ENCODE results near the gene VN1R2. TPM values are rescaled to one million over a fixed set of nuclear protein-coding genes. Genes with fewer than 3 reads are reported as not detected.
A peak's percentile ranks its signal among the peaks of the same experiment; 100 is the strongest.
"Not testable (repeated sequence)": the region's sequence is repeated elsewhere in the genome, so short reads cannot be mapped to it uniquely, and the experiment has no call there.

The VN1R2 gene, protein sequence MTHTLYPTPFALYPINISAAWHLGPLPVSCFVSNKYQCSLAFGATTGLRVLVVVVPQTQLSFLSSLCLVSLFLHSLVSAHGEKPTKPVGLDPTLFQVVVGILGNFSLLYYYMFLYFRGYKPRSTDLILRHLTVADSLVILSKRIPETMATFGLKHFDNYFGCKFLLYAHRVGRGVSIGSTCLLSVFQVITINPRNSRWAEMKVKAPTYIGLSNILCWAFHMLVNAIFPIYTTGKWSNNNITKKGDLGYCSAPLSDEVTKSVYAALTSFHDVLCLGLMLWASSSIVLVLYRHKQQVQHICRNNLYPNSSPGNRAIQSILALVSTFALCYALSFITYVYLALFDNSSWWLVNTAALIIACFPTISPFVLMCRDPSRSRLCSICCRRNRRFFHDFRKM
- polyA plus RNA-seq (ENCODE audit: insufficient read length), result 0.12 TPM
- long read RNA-seq, donor 1, result 0 reads
- long read RNA-seq, donor 2, result 0 reads
- long read RNA-seq, donor 3, result 0 reads
- long read RNA-seq, donor 4, result 0 reads
- long read RNA-seq, donor 5, result 0 reads
- long read RNA-seq, donor 6, result 0 reads
- long read RNA-seq, donor 7, result 0 reads
- long read RNA-seq, donor 8, result 0 reads

DNA sequence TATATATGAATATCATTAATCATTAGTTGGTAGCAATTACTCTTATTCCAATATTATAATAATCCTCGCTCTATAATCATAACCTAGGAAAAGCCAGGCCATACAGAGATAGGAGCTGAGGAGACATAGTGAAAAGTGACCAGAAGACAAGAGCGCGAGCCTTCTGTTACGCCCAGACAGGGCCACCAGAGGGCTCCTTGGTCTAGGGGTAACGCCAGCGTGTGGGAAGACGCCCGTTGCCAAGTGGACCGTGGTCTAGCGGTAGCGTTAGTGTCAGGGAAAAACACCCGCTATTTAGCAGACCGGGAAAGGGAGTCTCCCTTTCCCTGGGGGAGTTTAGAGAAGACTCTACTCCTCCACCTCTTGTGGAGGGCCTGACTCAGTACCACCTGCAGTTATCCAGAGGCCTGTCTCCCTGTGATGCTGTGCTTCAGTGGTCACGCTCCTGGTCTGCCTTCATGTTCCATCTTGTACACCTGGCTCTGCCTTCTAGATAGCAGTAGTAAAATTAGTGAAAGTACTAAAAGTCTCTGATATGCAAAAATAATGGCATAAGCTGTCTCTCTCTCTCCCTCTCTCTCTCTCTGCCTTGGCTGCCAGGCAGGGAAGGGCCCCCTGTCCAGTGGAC is at the start of gene VN1R2:
Gene VN1R2, plus strand, starts transcription at position 578 of the 628 bp plus-strand sequence. CDS start 84 bp downstream, outside the sequence.
- DNase-seq, result not testable (repeated sequence)

DNA sequence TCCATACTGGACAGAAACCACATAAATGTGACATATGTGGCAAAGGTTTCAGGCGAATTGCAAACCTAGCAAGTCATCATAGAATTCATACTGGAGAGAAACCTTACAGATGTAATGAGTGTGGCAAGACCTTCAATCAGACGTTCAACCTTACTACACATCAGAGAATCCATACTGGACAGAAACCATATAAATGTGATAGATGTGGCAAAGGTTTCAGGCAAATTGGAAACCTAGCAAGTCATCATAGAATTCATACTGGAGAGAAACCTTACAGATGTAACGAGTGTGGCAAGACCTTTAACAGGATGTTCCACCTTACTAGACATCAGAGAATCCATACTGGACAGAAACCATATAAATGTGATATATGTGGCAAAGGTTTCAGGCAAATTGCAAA is 46.5 kb upstream of the VN1R2 start:
- DNase-seq, result not testable (repeated sequence)

DNA sequence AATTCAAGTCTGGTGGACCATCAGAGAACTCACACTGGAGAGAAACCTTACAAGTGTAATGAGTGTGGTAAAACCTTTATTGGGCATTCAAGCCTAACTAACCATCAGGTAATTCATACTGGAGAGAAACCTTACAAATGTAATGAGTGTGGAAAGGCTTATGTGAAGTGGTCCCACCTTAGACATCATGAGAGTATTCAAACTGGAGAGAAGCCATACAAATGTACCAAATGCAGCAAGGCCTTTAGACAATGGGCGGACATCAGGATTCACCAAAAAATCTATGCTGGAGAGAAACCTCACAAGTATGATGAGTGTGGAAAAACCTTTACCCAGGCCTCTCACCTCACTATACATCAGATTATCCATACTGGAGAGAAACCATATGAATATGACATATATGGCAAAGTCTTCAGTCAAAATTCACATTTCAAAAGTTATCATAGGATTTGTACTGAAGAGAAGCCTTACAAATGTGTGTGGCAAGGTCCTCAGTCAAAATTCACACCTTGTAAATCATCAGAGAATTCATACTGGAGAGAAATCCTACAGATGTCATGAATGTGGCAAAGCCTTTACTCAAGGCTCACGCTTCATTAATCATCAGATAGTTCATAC is 45.3 kb upstream of the VN1R2 start:
- DNase-seq, result no peak

DNA sequence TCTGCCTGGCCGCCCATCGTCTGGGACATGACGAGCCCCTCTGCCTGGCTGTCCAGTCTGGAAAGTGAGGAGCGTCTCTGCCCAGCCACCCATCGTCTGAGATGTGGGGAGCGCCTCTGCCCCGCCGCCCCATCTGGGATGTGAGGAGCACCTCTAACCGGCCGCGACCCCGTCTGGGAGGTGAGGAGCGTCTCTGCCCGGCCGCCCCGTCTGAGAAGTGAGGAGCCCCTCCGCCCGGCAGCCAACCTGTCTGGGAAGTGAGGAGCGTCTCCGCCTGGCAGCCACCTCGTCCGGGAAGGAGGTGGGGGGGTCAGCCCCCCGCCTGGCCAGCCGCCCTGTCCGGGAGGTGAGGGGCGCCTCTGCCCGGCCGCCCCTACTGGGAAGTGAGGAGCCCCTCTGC is 35.4 kb upstream of the VN1R2 start:
- not testable (repeated sequence) for DNase-seq

DNA sequence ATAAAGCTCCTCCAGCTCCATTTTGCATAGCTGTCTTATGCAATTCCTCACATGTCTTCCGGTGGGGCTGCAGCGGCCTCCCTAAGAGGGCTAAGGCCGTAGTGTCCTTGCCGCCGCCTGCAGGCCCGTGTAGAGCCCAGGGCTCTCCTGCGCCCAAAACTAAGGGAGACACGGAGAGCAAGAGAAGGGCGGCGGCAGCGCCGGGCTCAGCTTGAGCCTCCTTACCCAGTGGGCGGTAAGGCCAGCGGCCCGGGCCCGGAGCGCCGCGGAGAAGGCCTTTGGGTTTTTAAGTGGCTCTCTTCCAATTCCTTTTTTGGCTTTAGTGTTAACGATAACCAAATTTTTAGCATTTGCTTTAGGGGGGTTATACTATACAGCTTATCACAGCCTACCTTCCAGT is 33.5 kb upstream of the VN1R2 start:
- no peak for DNase-seq

DNA sequence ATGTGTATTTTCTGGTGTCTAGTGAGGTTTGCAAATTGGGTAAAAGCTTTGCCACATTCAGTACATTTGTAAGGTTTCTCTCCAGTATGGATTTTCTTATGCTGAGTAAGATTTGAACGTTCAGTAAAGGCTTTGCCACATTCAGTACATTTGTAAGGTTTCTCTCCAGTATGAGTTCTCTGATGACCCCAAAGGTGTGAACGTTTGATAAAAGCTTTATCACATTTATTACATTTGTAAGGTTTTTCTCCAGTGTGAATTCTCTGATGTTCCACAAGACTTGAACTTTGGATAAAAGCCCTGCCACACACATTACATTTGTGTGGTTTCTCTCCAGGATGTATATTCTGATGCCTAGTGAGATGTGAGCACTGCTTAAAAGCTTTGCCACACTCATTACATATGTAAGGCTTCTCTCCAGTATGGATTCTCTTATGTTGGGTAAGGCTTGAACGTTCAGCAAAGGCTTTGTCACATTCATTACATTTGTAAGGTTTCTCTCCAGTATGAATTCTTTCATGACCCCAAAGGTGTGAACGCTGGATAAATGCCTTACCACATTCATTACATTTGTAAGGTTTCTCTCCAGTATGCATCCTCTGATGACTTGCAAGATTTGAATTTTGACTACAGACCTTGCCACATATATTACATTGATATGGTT is 20.8 kb upstream of the VN1R2 start:
- DNase-seq, result no peak

DNA sequence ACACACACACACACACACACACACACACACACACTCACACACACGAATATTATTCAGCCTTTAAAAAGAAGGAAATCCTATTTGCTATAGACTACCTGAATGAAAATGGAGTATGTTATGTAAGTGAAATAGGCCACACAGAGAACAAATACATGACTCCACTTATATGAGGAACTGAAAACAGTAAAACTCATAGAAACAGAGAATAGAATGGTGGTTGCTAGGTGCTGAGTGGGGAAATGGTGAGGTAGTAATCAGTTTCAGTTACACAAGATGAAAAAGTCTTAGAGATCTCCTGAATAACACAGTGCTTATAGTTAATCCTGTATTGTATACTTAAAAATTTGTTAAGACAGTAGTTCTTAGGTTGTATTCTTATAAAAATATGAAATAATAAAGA is 11.6 kb upstream of the VN1R2 start:
- DNase-seq, result no peak

DNA sequence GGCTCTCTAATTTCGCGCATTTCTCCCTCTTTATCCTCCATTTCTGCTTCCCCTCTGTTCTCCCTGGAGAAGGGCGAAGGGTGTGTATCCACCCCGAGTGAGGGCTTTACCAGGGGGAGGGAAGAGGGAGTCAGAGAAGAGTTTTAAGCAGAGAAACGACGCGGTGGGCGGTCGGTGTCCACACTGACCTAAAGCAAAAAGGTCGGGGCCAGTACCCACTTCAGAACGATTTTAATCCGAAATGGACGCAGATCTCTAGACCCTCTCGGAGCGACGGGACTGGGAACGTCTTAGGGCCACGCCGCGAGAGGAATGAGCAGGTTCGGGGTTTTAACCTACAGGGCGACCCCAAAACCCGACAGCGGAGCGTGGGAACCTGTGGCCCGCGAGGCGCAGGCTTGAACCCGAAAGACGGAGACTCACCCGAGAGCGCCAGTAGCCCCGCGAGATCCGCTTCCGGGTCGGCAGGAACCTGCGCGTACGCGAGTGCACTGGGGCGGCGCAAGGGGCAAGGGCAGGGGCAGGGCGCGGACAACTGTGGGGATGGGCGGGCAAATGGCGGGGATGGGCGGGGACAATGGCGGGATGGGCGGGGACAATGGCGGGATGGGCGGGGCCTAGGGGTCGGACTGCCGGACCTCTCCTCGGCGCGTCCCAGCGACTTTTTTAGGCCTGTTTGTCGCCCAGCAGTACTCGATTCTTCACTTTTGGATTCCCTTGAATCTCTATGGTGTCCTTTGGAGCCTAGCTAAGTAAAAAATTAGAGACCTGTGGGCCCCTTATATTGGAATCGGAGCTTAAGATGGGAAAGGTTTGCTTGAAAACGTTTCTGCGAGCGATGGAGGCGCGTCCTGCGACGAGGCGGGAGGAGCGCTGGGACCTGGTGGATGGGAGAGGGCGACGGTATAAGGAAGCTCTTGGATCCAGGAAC is 3.4 kb upstream of the VN1R2 start, which contains the start of gene ZNF677:
Gene ZNF677, minus strand, starts transcription at position 463 of the 931 bp plus-strand sequence. CDS start 3,323 bp downstream, outside the sequence.
- DNase-seq, result peak; percentile 69

DNA sequence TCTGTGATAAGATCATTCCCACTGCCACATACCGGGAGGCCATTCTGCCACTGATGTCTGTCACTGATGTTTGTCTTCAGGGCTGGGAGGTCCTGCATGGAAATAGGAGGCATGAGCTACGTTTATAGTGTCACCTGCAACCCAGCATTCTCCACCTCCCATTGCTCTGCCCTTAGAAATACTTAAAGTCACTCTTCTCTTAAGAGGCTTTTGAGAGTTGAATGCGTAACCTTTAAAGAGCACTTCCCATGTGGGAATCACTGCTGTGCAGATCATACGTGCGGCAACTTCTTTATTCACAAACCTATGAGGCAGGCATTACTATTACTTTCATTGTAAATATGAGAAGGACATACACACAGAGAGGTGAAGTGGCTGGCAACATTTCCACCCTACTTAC is 9.5 kb downstream of the VN1R2 start, which contains the start of gene VN1R4:
Gene VN1R4, minus strand, starts transcription at position 101 of the 400 bp plus-strand sequence. Its CDS starts 58 bp downstream, at position 43.
- not testable (repeated sequence) for DNase-seq

DNA sequence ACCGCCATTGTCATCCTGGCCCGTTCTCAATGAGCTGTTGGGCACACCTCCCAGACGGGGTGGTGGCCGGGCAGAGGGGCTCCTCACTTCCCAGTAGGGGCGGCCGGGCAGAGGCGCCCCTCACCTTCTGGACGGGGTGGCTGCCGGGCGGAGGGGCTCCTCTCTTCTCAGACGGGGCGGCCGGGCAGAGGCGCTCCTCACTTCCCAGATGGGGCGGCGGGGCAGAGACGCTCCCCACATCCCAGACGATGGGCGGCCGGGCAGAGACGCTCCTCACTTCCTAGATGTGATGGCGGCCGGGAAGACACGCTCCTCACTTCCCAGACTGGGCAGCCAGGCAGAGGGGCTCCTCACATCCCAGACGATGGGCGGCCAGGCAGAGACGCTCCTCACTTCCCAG is 11.8 kb downstream of the VN1R2 start:
- not testable (repeated sequence) for DNase-seq

DNA sequence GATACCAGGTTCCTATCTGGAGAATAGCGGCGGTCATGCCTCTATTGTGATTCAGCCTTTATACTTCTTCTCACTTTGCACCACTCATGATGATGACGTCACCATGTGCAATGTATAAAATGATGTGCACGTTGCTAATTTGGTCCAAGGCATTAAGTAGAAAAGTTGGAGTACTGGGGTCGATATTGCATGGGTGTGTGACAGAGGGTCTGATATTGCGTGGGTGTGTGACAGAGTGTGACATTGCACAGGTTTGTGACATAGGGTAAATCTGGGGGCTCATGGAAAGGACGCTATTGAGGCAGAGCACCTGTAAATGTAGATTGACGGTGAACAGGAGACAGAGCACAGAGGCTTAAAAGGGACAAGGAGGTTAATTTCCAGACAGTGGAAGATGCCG is 14.0 kb downstream of the VN1R2 start:
- no peak for DNase-seq

DNA sequence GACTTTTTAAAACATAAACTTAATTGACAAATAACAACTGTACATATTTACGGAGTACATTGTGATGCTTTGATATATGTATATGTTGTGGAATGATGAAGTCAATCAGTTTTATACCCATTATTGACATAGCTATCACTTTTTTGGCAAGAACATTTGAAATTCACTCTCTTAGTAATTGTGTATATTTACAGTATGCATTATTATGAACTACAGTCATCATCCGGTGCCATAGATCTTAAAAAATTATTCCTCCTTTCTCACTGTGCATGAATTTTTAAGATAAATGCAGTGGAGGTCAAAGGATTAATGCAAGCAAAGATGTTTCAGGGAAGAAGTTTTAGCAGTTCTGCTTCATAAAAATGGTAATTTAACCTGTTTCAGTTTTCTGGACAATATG is 17.4 kb downstream of the VN1R2 start:
- DNase-seq, result no peak

DNA sequence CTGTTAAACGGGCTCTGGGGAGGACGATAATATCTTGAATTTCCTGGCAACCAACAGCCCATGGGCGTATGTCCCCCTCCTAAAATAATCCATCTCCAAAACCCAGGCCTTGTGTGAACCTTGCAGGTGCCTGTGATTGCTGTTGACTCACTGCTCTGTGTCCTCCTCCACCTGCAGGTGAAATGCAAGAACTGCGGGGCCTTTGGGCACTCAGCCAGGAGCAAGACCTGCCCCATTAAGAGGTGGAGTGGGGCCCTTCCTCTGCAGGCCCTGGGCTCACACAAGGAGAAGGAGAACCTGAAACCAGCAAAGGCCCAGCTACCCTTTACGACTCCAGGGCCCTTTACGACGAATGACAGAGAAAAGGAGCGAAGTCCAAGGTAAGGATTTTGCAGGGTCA is 23.9 kb downstream of the VN1R2 start:
- not testable (repeated sequence) for DNase-seq

DNA sequence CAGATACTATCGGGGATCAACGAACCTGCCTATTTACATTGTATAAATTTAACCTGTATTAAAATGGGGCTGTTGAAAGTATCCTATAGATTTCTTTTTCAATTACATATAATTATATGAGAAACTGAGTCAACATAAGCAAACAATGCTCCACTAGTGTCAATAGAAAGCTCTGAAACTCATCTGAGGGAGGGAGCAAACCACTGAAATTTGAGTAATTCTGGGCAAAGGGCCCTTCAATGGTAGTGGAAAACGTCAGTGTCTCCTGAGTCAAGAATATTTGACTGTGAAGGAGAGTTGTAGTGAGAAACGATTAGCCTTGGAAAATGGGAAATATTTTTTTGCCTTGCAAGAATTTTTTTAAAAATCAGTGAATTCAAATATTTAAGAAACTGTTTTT is 27.0 kb downstream of the VN1R2 start:
- no peak for DNase-seq

DNA sequence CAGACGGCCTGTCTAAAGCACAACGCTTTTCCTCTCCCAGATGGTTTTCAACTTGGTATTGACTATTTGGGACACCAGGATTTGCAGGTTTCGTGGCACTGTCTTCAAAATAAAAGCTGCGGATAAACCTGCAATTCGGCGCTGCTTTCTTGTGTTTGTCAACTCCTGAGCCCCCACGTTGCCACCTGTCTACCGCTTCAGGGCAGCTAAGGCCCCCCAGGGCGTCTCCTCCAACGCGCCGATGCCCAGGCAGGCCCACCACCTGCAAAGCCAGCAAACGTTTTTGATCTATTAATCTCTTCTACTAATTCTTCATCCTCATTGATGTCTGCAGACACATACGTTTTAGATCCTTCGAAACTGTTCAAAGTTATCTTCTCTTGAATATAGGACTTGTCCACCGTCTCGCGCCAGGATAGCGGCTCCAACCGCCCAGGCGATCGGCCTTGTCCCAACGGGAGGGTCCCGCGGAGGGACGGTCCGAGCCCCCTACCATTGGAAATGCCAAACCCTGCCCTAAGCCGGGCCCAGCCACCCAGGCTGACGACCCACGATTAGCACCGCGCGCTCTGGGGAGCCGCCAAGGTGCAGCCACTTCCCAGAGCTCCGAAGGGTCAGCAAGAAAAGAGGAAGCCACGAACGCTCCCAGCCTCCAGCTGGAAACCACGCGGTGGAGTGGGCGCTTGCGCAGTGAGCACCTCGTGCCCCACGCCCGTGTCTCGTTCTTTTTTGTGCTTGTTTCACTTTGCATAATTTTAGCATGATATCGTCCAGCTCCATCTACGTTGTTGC is 32.9 kb downstream of the VN1R2 start:
- no peak for DNase-seq

DNA sequence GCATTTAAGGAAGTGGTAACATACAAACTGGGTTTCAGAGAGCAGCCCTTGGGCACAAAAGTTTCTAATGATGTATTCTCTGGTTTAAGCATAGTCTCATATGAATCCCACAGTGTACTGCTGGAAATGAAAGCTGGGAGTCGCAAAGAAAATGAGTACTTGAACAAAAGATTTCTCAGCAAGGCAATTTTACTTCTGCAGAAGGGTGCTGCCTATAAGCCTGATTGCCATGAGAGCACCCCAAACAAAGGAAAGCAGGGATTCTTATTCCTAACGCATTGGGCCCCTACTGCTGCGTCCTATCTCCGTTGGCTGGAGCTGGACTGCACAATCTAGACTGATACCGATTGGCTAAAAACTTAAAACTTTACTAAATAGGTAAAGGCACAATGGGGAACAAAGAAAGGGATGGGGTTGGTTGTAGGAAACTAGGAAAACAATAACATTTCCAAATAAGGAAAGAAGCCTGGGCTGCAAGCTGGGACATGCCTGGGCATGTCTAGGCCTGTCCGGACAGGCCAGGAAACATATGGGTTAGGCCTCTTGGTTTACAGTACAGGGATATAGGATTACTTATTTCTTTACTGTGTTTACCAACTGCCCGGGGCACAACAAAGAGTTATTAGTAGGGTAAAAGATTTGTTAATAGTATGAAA is 36.8 kb downstream of the VN1R2 start:
- DNase-seq, result no peak

DNA sequence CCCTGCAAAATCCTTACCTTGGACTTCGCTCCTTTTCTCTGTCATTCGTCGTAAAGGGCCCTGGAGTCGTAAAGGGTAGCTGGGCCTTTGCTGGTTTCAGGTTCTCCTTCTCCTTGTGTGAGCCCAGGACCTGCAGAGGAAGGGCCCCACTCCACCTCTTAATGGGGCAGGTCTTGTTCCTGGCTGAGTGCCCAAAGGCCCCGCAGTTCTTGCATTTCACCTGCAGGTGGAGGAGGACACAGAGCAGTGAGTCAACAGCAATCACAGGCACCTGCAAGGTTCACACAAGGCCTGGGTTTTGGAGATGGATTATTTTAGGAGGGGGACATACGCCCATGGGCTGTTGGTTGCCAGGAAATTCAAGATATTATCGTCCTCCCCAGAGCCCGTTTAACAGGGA is 43.2 kb downstream of the VN1R2 start:
- DNase-seq, result not testable (repeated sequence)

DNA sequence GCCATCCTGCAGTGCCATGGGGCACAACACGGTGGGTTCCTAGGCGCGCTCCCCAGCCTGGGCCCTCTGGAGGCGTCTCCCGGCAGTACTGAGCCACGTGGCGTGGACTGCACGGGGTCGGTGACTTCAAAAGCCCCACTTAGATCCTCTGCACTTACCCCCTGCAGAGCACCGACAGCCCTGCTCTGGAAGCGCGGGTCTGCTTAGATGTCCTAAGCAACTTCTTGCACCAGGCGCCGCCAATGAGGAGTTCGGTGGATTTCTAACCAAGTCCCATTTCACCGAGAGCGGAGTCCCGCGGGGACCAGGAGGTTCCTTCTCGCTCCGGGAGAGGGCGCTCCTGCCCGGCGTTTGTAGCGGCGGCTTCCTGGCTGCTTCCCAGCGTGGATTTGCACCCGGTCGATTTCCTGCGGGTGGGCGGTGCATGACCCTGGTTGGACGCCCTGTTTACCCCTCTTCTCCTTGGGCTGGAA is 50.3 kb downstream of the VN1R2 start:
- peak; percentile 53 for DNase-seq
